Activated naive CD8-positive, alpha-beta T cell treated with anti-CD3 and anti-CD28 coated beads, Interleukin-2, amount 10 ng/mL, durations not matched to agents 7 days and 5 days (primary cell): ENCODE results near the gene ZC3H14. TPM values are rescaled to one million over a fixed set of nuclear protein-coding genes. Genes with fewer than 3 reads are reported as not detected.

ENCODE experiments used
- ATAC-seq: fragments of 150-1000 bp; cut with Tn5 transposase; one replicate; pipeline ENCODE4 v1.10.0; 2021; ENCODE audit warnings: low read depth, moderate library complexity
- POLR2A ChIA-PET: fragments of 350-600 bp; sonication (Branson Sonifier 250); formaldehyde crosslinking; loops from one replicate; lab custom pipeline; 2021; ENCODE audit warnings: antibody characterized with exemption; lab: Charles Lee
- DNase-seq: peaks from one replicate; pipeline ENCODE4 v3.0.0; 2021
- H3K27ac Mint-ChIP-seq: one replicate; pipeline ENCODE4 v1.8.0; 2022; ENCODE audit warnings: mild to moderate bottlenecking, mixed read lengths
- H3K27me3 Mint-ChIP-seq: one replicate; pipeline ENCODE4 v1.8.0; 2022; ENCODE audit warnings: mild to moderate bottlenecking, moderate library complexity, mixed read lengths
- H3K36me3 Mint-ChIP-seq: one replicate; pipeline ENCODE4 v1.8.0; 2021; ENCODE audit warnings: mild to moderate bottlenecking, mixed read lengths
- H3K4me1 Mint-ChIP-seq: one replicate; pipeline ENCODE4 v1.8.0; 2021; ENCODE audit warnings: mixed read lengths
- H3K4me3 Mint-ChIP-seq: one replicate; pipeline ENCODE4 v1.8.0; 2022; ENCODE audit warnings: mild to moderate bottlenecking, moderate library complexity, mixed read lengths
- H3K9me3 Mint-ChIP-seq: one replicate; pipeline ENCODE4 v1.8.0; 2021; ENCODE audit warnings: mixed read lengths
- total RNA-seq, 2 experiments: library from RNA; stranded (reverse); gene quantifications; one replicate each; pipeline ENCODE4 v1.2.3, GENCODE V29; 2021

The ZC3H14 gene
- total RNA-seq, 2 experiments from 2014 or later, result 43.3 to 46.8 TPM

DNA sequence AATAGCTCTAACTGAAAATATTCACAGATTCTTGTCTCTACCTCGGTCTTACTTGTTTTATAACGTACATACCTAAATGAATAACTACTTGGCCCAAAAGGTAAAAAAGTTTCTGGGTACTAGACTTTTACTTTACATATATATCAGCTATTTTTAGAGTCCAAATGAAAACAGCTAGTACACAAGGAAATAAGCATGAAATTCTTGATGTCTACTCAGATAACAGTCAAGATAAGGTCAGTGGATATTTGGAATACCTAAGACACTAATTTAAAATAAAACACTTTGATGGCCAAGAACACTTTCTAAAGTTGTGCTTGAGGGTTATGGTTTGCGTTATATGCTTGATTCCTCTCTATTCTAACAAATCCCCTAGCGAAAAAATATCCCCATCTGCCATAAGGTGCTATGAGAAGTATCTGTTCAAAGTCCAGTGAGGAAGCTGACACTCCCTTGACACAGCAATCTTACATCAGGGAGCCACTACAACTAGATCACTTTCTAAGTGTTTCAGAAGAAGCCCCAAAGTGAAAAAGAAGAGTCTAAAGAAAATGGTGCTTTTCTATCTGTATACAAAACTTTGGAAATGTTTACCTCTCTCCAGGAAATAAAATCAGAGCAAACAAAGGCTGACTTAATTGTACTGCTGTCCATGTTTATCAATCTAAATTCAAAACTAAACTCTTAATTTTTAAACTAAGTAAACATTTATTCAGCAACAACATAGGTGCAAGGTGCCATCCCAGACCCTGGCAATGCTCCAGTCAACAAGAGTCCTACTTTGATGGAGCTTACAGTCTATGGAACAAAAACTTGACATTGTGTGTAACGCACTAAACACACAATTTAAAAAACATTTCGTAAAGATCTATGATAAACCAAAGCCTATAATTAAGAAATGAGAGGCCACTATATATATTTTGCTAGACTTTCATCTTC lies 19.7 kb upstream of the ZC3H14 start:
- H3K4me1 Mint-ChIP-seq, result no peaks in the 10 kb centered on the region
- no peak overlapping the region for H3K4me3 Mint-ChIP-seq
- peaks cover 9% of the 10 kb centered on the region for H3K27me3 Mint-ChIP-seq
- no peak overlapping the region for H3K27ac Mint-ChIP-seq
- no peaks in the 10 kb centered on the region for H3K36me3 Mint-ChIP-seq
- no peaks in the 10 kb centered on the region for H3K9me3 Mint-ChIP-seq
- POLR2A ChIA-PET, result no interaction called here
- DNase-seq (no peak), ATAC-seq (no peak)

DNA sequence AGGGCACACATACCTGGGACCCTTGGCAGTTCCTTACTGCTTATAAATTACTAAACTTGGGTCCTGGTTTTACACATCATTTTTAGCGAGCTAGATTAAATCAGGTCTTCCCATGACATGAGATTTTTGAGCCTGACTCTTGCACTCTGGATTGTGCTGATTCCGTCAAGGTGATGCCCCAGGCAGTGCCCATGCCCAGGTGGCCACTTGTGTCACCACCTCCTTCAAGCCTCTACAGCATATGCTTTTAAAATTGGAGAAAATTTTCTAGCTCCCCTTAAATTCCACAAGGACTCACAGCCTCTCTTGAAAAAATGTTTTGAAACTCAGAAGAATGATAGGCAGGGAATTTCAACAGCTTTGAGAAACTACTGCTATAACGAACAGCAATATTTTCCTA lies 17.6 kb upstream of the ZC3H14 start:
- Mint-ChIP-seq H3K27me3 (peaks cover 7% of the 10 kb centered on the region), H3K36me3 (no peaks in the 10 kb centered on the region), H3K9me3 (no peaks in the 10 kb centered on the region), H3K4me1 (no peaks in the 10 kb centered on the region), H3K4me3 (no peak overlapping the region), H3K27ac (no peak overlapping the region)
- DNase-seq (no peak), ATAC-seq (no peak)
- POLR2A ChIA-PET, result no interaction called here

DNA sequence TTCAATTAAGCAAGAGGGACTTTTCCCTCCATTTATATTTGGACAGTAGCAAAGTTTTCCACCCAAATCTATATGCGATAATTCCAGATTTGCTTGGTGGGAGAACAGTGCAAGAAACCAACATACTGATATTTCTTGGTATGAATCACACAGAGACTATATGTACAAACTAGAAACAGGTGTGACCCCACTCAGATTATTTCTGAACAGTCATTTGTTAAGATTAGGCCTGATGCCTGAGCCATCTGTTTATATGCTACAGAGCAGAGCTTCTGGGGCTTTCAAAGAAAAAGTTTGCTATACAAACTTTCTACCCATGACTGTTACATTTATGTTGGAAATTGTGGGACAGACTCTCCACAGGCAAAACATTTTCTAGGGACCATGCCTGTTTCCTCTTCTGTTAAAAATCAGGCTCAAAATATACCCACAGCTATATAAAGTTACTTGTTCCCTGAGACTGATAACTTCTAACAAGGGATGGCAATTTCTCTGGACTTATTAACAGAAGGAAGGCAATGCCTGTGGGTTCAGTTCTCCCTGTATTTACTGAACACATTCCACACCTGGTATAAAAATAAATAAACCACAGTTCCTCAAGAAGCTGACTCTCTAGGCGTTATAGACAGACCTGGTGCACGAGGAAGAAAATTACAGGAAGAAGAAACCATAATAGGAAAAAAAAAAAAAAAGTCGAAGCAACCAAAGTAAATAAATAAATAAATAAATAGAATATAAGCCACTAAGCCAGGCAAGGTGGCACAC lies 16.0 kb upstream of the ZC3H14 start:
- Mint-ChIP-seq H3K4me1 (no peaks in the 10 kb centered on the region), H3K27me3 (peaks cover 12% of the 10 kb centered on the region), H3K4me3 (no peak overlapping the region), H3K27ac (no peak overlapping the region), H3K36me3 (no peaks in the 10 kb centered on the region), H3K9me3 (no peaks in the 10 kb centered on the region)
- ATAC-seq, result no peak
- POLR2A ChIA-PET, result no interaction called here
- no peak for DNase-seq

DNA sequence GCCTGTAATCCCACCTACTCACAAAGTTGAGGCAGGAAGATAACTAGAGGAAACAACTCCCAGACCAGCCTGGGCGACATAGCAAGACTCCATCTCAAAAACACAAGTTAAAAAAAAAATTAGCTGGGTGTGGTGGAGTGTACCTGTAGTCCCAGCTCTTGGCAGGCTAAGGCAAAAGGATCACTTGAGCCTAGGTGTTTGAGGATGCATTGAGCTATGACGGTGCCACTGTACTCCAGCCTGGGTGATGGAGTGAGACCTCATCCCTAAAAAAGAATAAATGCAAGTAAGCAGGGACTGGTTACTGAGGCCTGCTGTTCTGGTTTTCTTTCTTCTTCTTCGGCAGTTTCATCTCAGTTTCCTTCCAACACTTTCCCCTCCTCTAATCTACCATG lies 15.5 kb upstream of the ZC3H14 start:
- Mint-ChIP-seq H3K4me3 (no peak overlapping the region), H3K4me1 (no peaks in the 10 kb centered on the region), H3K36me3 (no peaks in the 10 kb centered on the region), H3K27ac (no peak overlapping the region), H3K27me3 (peaks cover 18% of the 10 kb centered on the region), H3K9me3 (no peaks in the 10 kb centered on the region)
- POLR2A ChIA-PET, result no interaction called here
- DNase-seq, result no peak
- ATAC-seq, result no peak

DNA sequence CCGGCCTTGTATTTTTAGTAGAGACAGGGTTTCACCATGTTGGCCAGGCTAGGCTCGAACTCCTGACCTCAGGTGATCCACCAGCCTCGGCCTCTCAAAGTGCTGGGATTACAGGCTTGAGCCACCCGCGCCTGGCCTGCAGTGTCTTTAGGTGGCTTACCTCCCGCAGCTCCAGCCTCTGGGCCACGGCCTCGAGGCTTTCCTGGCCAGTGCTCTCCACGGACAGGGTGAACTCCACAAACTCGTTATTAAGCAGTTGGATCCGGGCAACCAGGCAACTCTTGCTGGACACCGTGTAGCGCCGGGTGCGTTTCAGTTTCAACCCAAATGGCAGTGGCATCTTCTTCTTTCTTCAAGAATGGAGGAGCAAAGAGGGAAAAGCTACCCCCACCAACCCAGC lies 12.8 kb upstream of the ZC3H14 start:
- Mint-ChIP-seq H3K4me1 (peaks cover 7% of the 10 kb centered on the region), H3K36me3 (no peaks in the 10 kb centered on the region), H3K27ac (no peak overlapping the region), H3K27me3 (peaks cover 36% of the 10 kb centered on the region), H3K4me3 (no peak overlapping the region), H3K9me3 (no peaks in the 10 kb centered on the region)
- DNase-seq (no peak), ATAC-seq (no peak)
- POLR2A ChIA-PET, result no interaction called here

DNA sequence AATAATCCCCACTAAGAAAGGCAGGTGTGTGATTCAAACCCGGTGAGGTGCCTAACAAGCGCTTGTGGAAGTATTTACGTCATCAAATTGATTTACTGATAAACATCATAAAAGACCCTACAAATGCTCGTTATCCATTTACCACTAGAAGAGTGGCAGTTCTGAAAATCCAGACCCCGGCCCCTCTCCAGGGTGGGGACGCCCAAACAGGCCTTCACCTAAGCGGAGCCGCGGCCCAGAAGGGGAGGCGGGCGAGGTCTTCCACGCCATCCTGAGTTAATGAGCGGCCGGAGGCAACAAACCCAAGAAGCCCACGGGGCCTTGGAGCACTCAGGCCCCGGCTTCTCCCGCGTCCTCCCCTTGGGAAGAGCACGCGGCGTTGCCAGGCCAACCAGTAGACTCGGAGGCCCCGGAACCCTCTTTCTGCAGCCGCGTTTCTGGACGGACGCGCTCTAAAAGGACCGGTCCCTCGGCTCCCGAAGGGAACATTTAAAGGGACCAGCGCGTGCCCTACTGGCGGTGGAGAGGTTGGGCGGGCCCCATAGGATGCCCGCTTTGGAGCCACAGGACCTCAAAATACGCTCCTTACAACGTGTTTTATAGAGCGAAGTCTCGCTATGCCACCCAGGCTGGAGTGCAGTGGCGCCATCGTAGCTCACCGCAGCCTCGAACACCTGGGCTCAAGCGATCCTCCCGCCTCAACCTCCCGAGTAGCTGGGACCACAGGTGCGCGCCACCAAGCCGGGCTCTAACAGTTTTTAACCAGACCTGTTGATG lies 11.6 kb upstream of the ZC3H14 start:
- peaks cover 48% of the 10 kb centered on the region for H3K27me3 Mint-ChIP-seq
- POLR2A ChIA-PET, result interaction anchor here (1.1 kb wide), 1 partner anchor 9 kb away, joined by 3 read pairs; no protein-coding TSS in a partner anchor
- no peak overlapping the region for H3K27ac Mint-ChIP-seq

DNA sequence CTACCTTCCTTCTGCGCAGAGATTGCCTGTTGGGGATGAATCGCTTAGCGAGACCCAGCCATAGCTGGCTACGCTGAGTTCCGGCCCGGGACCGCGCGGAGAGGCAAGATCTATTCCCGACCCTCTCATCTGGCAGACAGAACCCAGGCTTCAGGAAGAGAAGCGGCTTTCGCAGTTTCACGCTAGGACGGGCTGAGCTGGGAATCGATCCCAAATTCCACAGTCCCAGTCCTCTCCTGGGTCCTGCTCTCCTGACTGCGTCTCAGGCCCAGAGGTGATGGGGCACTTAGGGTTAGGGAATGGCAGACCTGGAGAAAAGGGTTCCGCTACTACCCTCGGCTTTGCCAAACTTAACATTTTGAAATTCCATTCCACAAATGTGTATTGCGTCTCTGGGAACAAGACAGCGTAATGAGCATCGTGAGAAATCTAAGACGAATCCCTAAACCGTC lies 10.8 kb upstream of the ZC3H14 start:
- DNase-seq (no peak), ATAC-seq (no peak)
- Mint-ChIP-seq H3K4me3 (peak overlapping the region; percentile 72), H3K27ac (no peak overlapping the region), H3K27me3 (peaks cover 55% of the 10 kb centered on the region), H3K4me1 (peaks cover 15% of the 10 kb centered on the region), H3K36me3 (no peaks in the 10 kb centered on the region), H3K9me3 (no peaks in the 10 kb centered on the region)
- POLR2A ChIA-PET, result interaction anchor here (0.6 to 1.1 kb wide), 2 partner anchors 8 to 15 kb away, joined by 3 read pairs; no protein-coding TSS in a partner anchor

More for the DNA sequence above, 11.6 kb upstream of the ZC3H14 start:
- ATAC-seq (peak; percentile 35), DNase-seq (peak; percentile 66)
- peak overlapping the region; percentile 72 for H3K4me3 Mint-ChIP-seq
- H3K4me1 Mint-ChIP-seq, result peaks cover 9% of the 10 kb centered on the region
- no peaks in the 10 kb centered on the region for H3K36me3 Mint-ChIP-seq
- H3K9me3 Mint-ChIP-seq, result no peaks in the 10 kb centered on the region

DNA sequence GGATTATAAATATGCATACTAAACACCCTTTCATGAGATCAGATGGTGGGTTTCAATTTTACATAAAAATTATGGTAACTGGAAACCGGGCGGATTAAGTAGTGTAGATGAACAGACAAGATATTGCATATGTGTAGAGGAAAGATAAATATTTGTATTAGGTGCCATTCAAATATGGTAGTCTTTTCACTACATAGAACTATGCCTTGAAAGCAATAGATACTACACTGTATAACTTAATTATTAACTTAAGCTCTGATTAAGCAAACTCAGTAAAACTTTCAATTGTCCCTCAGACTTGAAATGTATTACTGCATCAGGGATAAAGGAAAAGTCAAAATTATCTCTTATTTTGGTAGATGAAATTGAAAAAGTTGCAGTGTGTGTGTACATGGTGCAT lies 10.0 kb upstream of the ZC3H14 start:
- DNase-seq (no peak), ATAC-seq (no peak)
- H3K9me3 Mint-ChIP-seq, result no peaks in the 10 kb centered on the region
- H3K4me3 Mint-ChIP-seq, result no peak overlapping the region
- no peak overlapping the region for H3K27ac Mint-ChIP-seq
- POLR2A ChIA-PET, result interaction anchor here (0.6 kb wide), 1 partner anchor 15 kb away, joined by 3 read pairs; no protein-coding TSS in a partner anchor
- peaks cover 61% of the 10 kb centered on the region for H3K27me3 Mint-ChIP-seq
- no peaks in the 10 kb centered on the region for H3K36me3 Mint-ChIP-seq
- peaks cover 23% of the 10 kb centered on the region for H3K4me1 Mint-ChIP-seq

DNA sequence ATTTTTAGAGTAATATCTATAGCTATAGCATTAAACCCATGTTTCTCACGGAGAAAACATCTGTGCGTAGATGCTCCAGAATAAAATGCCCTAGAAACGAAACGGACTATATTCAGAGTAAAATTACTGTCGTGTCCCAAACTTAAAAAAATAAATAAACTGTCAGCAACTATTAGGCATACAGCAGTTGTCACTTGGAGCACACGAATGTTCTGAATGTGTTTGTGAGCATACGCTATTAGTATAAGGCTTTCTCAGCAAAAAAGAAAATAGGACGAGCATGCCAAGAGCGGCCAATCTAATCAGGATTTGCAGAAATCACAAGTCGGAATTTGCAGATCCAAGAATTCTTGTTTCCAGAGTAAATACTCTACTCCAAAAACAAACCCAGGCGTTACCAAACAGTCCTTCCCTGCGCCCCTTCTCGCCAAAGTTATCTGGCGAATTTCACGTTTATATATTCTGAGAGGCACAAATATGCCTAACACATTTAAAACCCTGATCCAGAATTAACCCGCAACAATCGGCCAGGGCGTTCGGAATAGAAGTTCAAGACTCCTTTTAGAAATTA lies 8.9 kb upstream of the ZC3H14 start:
- H3K4me1 Mint-ChIP-seq, result peaks cover 25% of the 10 kb centered on the region
- H3K36me3 Mint-ChIP-seq, result no peaks in the 10 kb centered on the region
- peak overlapping the region; percentile 80 for H3K4me3 Mint-ChIP-seq
- DNase-seq (no peak), ATAC-seq (no peak)
- POLR2A ChIA-PET, result no interaction called here
- H3K27ac Mint-ChIP-seq, result no peak overlapping the region
- no peaks in the 10 kb centered on the region for H3K9me3 Mint-ChIP-seq
- peaks cover 62% of the 10 kb centered on the region for H3K27me3 Mint-ChIP-seq

DNA sequence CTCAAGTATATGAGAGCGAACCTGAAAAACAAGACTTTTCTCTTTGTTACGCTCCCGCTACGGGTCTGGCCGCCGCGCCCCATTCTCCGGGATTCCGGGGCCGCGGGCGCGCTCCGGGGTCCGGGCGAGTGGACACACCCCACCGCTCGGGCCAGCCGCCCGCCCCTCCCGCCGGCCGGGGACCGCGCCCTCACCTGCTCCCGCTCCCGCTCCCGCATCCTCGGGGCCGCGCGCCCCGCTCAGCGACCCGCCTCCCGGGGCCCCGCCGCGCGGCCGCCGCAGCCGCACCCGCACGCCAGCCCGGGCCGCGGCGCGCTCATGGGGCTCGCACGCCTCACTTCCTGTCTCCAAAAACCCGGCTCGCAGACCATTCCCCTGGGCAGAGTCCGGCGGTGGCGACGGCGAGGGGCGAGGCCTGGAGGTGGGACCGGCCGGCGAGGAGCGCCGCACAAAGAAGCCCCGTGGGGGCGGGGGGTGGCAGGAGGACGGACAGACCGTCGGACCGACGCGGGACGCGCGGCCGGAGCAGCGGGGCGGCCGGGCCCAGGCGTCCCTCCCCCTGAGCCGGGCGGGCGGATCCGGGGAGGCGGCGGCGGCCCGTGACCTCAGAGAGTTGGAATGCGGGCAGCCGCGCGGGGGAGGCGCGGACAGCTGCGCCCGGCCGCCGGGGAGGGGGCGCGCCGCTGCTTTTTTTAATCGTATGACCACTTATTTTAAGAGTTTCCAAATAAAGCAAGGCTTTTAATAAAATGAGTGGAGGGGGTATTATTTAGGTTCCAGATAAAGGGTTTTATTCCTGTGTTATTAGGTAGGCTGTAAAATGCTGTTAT lies 8.2 kb upstream of the ZC3H14 start, which contains the start of gene PTPN21:
PTPN21 (minus strand) TSS at position 551 of the 830 bp plus-strand sequence. CDS start 4,590 bp downstream, outside the sequence.
- H3K4me3 Mint-ChIP-seq, result peak within 1 kb of the TSS; percentile 80
- no peaks in the 10 kb centered on the region for H3K9me3 Mint-ChIP-seq
- POLR2A ChIA-PET, result no interaction called here
- no peaks in the 10 kb centered on the region for H3K36me3 Mint-ChIP-seq
- no peak within 1 kb of the TSS for H3K27ac Mint-ChIP-seq
- DNase-seq (peak; percentile 52), ATAC-seq (peak; percentile 14)
- peaks cover 25% of the 10 kb centered on the region for H3K4me1 Mint-ChIP-seq
- peaks cover 65% of the 10 kb centered on the region for H3K27me3 Mint-ChIP-seq

DNA sequence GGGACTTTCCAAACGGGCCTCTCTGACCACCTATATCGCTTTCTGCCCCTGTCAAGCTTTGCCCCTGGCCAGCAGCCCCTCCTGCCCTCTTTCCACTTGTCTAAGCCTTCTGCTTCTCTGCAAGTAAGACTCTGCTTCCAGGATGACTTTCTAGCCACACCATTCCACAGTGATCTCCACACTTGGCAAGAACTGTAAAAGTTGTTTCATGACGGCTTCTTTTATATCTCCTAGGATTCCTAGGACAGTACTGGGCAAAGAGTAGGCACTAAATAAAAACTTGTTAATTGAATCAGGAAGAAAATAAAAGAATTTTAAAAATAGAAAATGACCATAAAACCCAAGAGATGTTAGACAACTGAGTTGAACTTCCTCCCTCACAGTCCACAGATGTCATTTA lies 6.3 kb upstream of the ZC3H14 start:
- H3K27ac Mint-ChIP-seq, result no peak overlapping the region
- H3K27me3 Mint-ChIP-seq, result peaks cover 69% of the 10 kb centered on the region
- H3K36me3 Mint-ChIP-seq, result no peaks in the 10 kb centered on the region
- no peak for ATAC-seq
- H3K4me1 Mint-ChIP-seq, result peaks cover 25% of the 10 kb centered on the region
- POLR2A ChIA-PET, result no interaction called here
- H3K4me3 Mint-ChIP-seq, result no peak overlapping the region
- H3K9me3 Mint-ChIP-seq, result no peaks in the 10 kb centered on the region
- DNase-seq, result no peak

DNA sequence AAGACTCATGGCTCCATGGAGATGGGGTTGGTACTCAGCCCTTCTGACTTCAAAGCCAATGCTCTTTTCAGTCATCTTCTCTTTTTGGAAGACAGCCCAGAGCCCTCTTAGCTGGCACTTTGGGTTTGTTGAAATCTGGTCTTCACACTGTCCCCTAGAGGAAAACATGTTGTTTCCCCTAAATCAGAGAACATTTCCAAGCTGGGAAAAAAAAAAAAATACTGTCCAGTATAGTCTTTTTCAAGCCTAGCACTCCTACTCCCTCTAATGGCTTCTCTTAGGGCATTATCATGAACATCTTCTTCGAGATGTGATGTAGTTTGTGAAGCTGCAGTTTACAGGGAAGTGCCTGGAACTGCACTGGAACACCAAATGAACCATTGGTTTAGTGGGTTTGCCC lies 3.0 kb upstream of the ZC3H14 start:
- Mint-ChIP-seq H3K9me3 (no peaks in the 10 kb centered on the region), H3K27ac (no peak overlapping the region), H3K27me3 (peaks cover 42% of the 10 kb centered on the region), H3K4me1 (peaks cover 33% of the 10 kb centered on the region), H3K4me3 (no peak overlapping the region), H3K36me3 (peaks cover 2% of the 10 kb centered on the region)
- DNase-seq (no peak), ATAC-seq (no peak)
- POLR2A ChIA-PET, result interaction anchor here (0.8 kb wide), 1 partner anchor 8 kb away, joined by 3 read pairs; no protein-coding TSS in a partner anchor
